MCF 10A (cell line): ENCODE measurements around the gene SPATA16. TPM values are rescaled to one million over a fixed set of nuclear protein-coding genes. Genes with fewer than 3 reads are reported as not detected.

Experiments used
- BruUV-seq: library from RNA; stranded (reverse); fragments of 400-500 nt; replicated peaks from 2 replicates; lab custom pipeline; 2021; lab: Mats Ljungman, UMichigan
- CTCF ChIA-PET: fragments of 300-600 bp; sonication (Branson Sonifier 250); formaldehyde crosslinking; extraction: SDS; loops from one replicate; lab custom pipeline; 2021; ENCODE audit warnings: antibody characterized with exemption, inconsistent platforms; lab: Yijun Ruan, JAX
- POLR2A ChIA-PET: fragments of 300-600, 350-650 bp; sonication (Branson Sonifier 250); formaldehyde crosslinking; extraction: SDS; loops from one replicate; lab custom pipeline; 2020; ENCODE audit warnings: antibody characterized with exemption, inconsistent platforms; lab: Yijun Ruan, JAX
- DNase-seq: peaks from one replicate; pipeline ENCODE4 v3.0.0-alpha.2; 2018; ENCODE audit not compliant: unreplicated experiment
- H3K27ac Mint-ChIP-seq: one replicate; pipeline ENCODE4 v1.8.0; 2022; ENCODE audit warnings: mild to moderate bottlenecking, low read depth, mixed read lengths; ENCODE audit not compliant: unreplicated experiment
- H3K27me3 Mint-ChIP-seq: one replicate; pipeline ENCODE4 v1.8.0; 2022; ENCODE audit warnings: mixed read lengths; ENCODE audit not compliant: insufficient read depth, unreplicated experiment
- H3K36me3 Mint-ChIP-seq: one replicate; pipeline ENCODE4 v1.8.0; 2022; ENCODE audit warnings: mild to moderate bottlenecking, moderate library complexity, mixed read lengths; ENCODE audit not compliant: insufficient read depth, unreplicated experiment
- H3K4me1 Mint-ChIP-seq: one replicate; pipeline ENCODE4 v1.8.0; 2022; ENCODE audit warnings: mixed read lengths; ENCODE audit not compliant: insufficient read depth, unreplicated experiment
- H3K4me3 Mint-ChIP-seq: one replicate; pipeline ENCODE4 v1.8.0; 2022; ENCODE audit warnings: mild to moderate bottlenecking, moderate library complexity, mixed read lengths; ENCODE audit not compliant: unreplicated experiment
- H3K9me3 Mint-ChIP-seq: one replicate; pipeline ENCODE4 v1.8.0; 2022; ENCODE audit warnings: mixed read lengths; ENCODE audit not compliant: unreplicated experiment
- intact Hi-C: fragments of 100-400 bp; cut with micrococcal nuclease; formaldehyde crosslinking; loops from 2 replicates; pipeline ENCODE4 v1.14.1; 2022
- total RNA-seq: library from RNA; stranded (reverse); gene quantifications from 2 replicates; pipeline ENCODE4 v1.2.3, GENCODE V29; 2022
- TF ChIP-seq, protein P1 (sequence below): fragments of 200-600 bp; IDR thresholded peaks from one replicate; pipeline ENCODE4 v1.8.0; 2022; ENCODE audit warnings: antibody characterized with exemption, mild to moderate bottlenecking; ENCODE audit not compliant: unreplicated experiment

The SPATA16 gene
- total RNA-seq, 1 experiment from 2014 or later = not detected

DNA sequence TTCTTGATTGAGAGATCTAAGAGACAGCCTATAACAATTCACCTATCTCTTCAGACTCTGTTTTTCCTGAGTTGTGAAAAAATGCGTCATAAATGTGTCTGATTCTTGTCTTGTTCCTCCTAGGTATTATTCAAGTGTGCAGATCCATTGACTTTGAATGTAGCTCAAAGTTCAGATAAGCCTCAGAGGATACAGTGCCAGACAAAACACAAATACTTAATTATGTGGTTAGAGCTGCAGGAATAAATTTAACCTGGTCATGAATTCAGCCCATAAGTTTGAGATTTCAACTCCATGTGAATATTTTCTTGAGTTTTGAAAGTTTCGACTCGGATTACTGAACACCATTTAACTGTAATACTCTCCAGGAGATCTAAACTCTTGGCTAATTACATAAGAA is 216.5 kb downstream of the SPATA16 start:
- intact Hi-C loops = no loop called here
- Mint-ChIP-seq H3K9me3 (no peaks in the 10 kb centered on the region), H3K4me1 (no peaks in the 10 kb centered on the region), H3K4me3 (no peak overlapping the region), H3K27me3 (peaks cover 80% of the 10 kb centered on the region), H3K36me3 (no peaks in the 10 kb centered on the region), H3K27ac (no peak overlapping the region)
- TF ChIP-seq, protein P1, sequence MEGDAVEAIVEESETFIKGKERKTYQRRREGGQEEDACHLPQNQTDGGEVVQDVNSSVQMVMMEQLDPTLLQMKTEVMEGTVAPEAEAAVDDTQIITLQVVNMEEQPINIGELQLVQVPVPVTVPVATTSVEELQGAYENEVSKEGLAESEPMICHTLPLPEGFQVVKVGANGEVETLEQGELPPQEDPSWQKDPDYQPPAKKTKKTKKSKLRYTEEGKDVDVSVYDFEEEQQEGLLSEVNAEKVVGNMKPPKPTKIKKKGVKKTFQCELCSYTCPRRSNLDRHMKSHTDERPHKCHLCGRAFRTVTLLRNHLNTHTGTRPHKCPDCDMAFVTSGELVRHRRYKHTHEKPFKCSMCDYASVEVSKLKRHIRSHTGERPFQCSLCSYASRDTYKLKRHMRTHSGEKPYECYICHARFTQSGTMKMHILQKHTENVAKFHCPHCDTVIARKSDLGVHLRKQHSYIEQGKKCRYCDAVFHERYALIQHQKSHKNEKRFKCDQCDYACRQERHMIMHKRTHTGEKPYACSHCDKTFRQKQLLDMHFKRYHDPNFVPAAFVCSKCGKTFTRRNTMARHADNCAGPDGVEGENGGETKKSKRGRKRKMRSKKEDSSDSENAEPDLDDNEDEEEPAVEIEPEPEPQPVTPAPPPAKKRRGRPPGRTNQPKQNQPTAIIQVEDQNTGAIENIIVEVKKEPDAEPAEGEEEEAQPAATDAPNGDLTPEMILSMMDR = no peak
- BruUV-seq = no TSS peak
- ChIA-PET POLR2A (no interaction called here), CTCF (no interaction called here)
- no peak for DNase-seq

DNA sequence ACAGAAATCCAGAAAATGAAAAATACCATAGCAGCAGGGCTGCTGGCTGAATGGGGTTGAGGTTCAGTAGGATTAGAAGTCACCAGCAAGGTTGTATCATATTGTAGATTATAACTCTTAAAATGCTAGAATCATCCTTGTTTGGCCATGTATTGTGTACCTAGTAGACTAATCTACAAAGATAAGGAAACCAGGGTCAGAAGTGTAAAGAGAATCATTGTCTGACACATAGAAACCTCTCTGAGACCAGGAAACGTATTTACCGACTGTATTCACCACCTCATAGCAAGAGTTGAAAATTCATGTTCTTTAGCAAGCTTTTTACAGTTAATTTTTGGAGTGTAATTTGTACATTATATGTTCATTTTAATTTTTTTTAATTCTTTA is 221.7 kb downstream of the SPATA16 start:
- no peak for DNase-seq
- Mint-ChIP-seq H3K27ac (no peak overlapping the region), H3K36me3 (no peaks in the 10 kb centered on the region), H3K4me3 (no peak overlapping the region), H3K9me3 (no peaks in the 10 kb centered on the region), H3K4me1 (no peaks in the 10 kb centered on the region), H3K27me3 (peaks cover 65% of the 10 kb centered on the region)
- TF ChIP-seq, protein P1 = no peak
- ChIA-PET CTCF (interaction anchor here (0.6 to 1.6 kb wide), 4 partner anchors 15 to 1472 kb away, joined by 3 to 5 read pairs (median 4); no protein-coding TSS in a partner anchor), POLR2A (no interaction called here)
- intact Hi-C loops = no loop called here
- no TSS peak for BruUV-seq

DNA sequence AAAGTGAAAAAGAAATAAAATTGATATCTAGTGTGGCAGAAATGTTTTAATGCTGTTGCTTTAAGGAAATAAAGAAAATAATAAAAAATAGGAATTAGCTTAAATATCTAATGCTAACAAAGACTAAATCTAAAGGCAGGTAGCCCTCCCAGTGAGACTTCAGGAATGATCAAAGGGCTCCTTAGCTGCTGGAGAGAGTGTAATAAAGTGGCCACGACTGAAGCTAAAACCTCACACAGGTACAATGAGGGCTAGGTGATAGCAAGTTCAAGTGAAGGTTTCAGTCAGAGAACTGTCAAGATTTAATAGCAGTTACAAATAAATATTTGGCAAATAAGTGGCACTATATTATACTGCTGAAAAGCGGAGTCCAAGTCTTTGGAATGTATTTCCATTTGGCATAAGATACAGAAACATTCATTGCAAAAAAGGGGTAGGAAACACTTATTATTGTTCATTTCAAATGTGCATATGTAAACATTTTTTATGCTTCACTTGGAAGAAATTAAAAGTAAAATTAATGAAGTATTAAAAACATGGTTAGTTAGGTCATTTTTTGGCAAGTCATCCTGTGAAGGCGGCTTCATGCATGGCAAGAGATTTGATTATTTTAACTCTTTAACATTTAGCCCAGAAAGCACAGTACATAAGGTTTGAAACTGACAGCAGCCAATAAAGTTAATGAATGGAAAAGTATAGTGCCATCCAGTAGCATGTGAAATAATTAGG is 222.3 kb downstream of the SPATA16 start:
- no peak overlapping the region for H3K27ac Mint-ChIP-seq
- DNase-seq = no peak
- TF ChIP-seq, protein P1 = no peak
- ChIA-PET POLR2A (no interaction called here), CTCF (interaction anchor here (0.6 to 1.1 kb wide), 3 partner anchors 15 to 206 kb away, joined by 3 to 5 read pairs (median 4); no protein-coding TSS in a partner anchor)
- intact Hi-C loops = no loop called here
- H3K27me3 Mint-ChIP-seq = peaks cover 65% of the 10 kb centered on the region
- no peaks in the 10 kb centered on the region for H3K4me1 Mint-ChIP-seq
- H3K4me3 Mint-ChIP-seq = no peak overlapping the region
- no peaks in the 10 kb centered on the region for H3K36me3 Mint-ChIP-seq
- no TSS peak for BruUV-seq
- no peaks in the 10 kb centered on the region for H3K9me3 Mint-ChIP-seq

DNA sequence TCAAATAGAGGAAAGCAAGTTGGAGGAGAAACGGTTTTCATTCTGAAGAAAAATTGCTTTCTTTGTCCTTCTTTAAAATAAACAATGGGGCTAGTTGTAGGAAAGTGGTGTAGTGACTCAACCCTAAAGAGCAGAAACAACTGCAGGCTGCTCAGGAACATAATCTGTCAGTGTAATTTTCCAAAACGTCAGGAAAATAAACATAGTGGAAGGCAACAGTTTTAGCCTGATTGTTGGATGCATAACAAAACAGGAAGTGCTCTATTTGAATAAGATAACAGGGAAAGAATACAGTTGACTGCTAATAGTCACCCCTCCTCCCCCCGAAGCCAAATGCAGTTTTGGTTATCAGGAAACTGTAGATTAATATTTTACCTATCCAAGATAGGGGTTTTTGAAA is 222.9 kb downstream of the SPATA16 start:
- DNase-seq = no peak
- intact Hi-C loops = no loop called here
- no peaks in the 10 kb centered on the region for H3K36me3 Mint-ChIP-seq
- H3K27ac Mint-ChIP-seq = no peak overlapping the region
- H3K4me3 Mint-ChIP-seq = no peak overlapping the region
- TF ChIP-seq, protein P1 = no peak
- no TSS peak for BruUV-seq
- ChIA-PET CTCF (interaction anchor here (0.6 kb wide), 1 partner anchor 203 kb away, joined by 3 read pairs; no protein-coding TSS in a partner anchor), POLR2A (no interaction called here)
- H3K27me3 Mint-ChIP-seq = peaks cover 65% of the 10 kb centered on the region
- no peaks in the 10 kb centered on the region for H3K4me1 Mint-ChIP-seq
- no peaks in the 10 kb centered on the region for H3K9me3 Mint-ChIP-seq
